GM23338 (cell line): ENCODE data around the gene ZNF516. TPM values are rescaled to one million over a fixed set of nuclear protein-coding genes. Genes with fewer than 3 reads are reported as not detected.

ENCODE experiments used
- ATAC-seq: fragments of 200-7000 bp; cut with Tn5 transposase; 3 replicates; pipeline ENCODE4 v1.9.1; 2020
- DNase-seq: peaks from one replicate; pipeline ENCODE4 v3.0.0-alpha.2; 2015; ENCODE audit warnings: low spot score
- H2AFZ ChIP-seq: fragments of 200-600 bp; sonication (generic); 2 replicates; pipeline ENCODE4 v1.8.0; 2016; ENCODE audit warnings: antibody characterized with exemption, mild to moderate bottlenecking, moderate library complexity
- H3F3A ChIP-seq: fragments of 200-600 bp; sonication (generic); replicated peaks from 2 replicates; pipeline ENCODE4 v1.8.0; 2017; ENCODE audit warnings: antibody characterized with exemption, mixed run types, low read depth
- H3K27ac ChIP-seq: fragments of 200-600 bp; sonication (generic); 2 replicates; pipeline ENCODE4 v1.6.1; 2016; ENCODE audit warnings: low read depth
- H3K27me3 ChIP-seq: fragments of 200-600 bp; sonication (generic); 2 replicates; pipeline ENCODE4 v1.8.0; 2016; ENCODE audit warnings: mild to moderate bottlenecking, mixed run types, moderate library complexity; ENCODE audit not compliant: insufficient read depth
- H3K36me3 ChIP-seq: fragments of 200-600 bp; sonication (generic); 2 replicates; pipeline ENCODE4 v1.8.0; 2016; ENCODE audit warnings: mild to moderate bottlenecking; ENCODE audit not compliant: insufficient read depth
- H3K4me1 ChIP-seq: fragments of 200-600 bp; sonication (generic); 2 replicates; pipeline ENCODE4 v1.8.0; 2016; ENCODE audit warnings: mild to moderate bottlenecking, moderate library complexity; ENCODE audit not compliant: insufficient read depth
- H3K4me2 ChIP-seq: fragments of 200-600 bp; sonication (generic); 2 replicates; pipeline ENCODE4 v1.7.1; 2017; ENCODE audit warnings: mixed run types
- H3K4me3 ChIP-seq: fragments of 200-600 bp; sonication (generic); 2 replicates; pipeline ENCODE4 v1.6.1; 2016; ENCODE audit warnings: mixed run types
- H3K79me2 ChIP-seq: fragments of 200-600 bp; sonication (generic); replicated peaks from 2 replicates; pipeline ENCODE4 v1.8.0; 2017; ENCODE audit warnings: mild to moderate bottlenecking; ENCODE audit not compliant: insufficient read depth
- H3K9me2 ChIP-seq: fragments of 200-600 bp; sonication (generic); 2 replicates; pipeline ENCODE4 v1.8.0; 2017; ENCODE audit not compliant: insufficient read depth
- H4K20me1 ChIP-seq: fragments of 200-600 bp; sonication (generic); replicated peaks from 2 replicates; pipeline ENCODE4 v1.8.0; 2017; ENCODE audit warnings: mild to moderate bottlenecking; ENCODE audit not compliant: insufficient read depth
- H3K27ac Mint-ChIP-seq: 2 replicates; pipeline ENCODE4 v1.8.0; 2020; ENCODE audit warnings: inconsistent platforms, mild to moderate bottlenecking, moderate library complexity, mixed read lengths
- H3K27me3 Mint-ChIP-seq: 3 replicates; pipeline ENCODE4 v1.8.0; 2022; ENCODE audit warnings: low read depth, mild to moderate bottlenecking, moderate library complexity, mixed read lengths, inconsistent platforms; ENCODE audit not compliant: insufficient read depth, poor library complexity
- H3K36me3 Mint-ChIP-seq: 3 replicates; pipeline ENCODE4 v1.8.0; 2021; ENCODE audit warnings: low read depth, mild to moderate bottlenecking, inconsistent platforms, moderate library complexity, mixed read lengths
- H3K4me1 Mint-ChIP-seq: 3 replicates; pipeline ENCODE4 v1.8.0; 2020; ENCODE audit warnings: mild to moderate bottlenecking, inconsistent platforms, mixed read lengths
- H3K4me3 Mint-ChIP-seq: 3 replicates; pipeline ENCODE4 v1.8.0; 2021; ENCODE audit warnings: moderate library complexity, mild to moderate bottlenecking, inconsistent platforms, mixed read lengths
- H3K9me3 Mint-ChIP-seq: 3 replicates; pipeline ENCODE4 v1.8.0; 2020; ENCODE audit warnings: moderate library complexity, mild to moderate bottlenecking, inconsistent platforms, mixed read lengths
- CREB1 ChIP-seq: fragments of 250-450 bp; sonication (Bioruptor Pico); IDR thresholded peaks from 2 replicates; pipeline ENCODE4 v1.5.0; 2020; ENCODE audit warnings: low read depth, mild to moderate bottlenecking, moderate library complexity
- EZH2 ChIP-seq: fragments of 200-600 bp; sonication (generic); IDR thresholded peaks from one replicate; pipeline ENCODE4 v1.8.0; 2017; ENCODE audit warnings: antibody characterized with exemption, mild to moderate bottlenecking, low read depth; ENCODE audit not compliant: unreplicated experiment
- JUNB ChIP-seq: IDR thresholded peaks from one replicate; pipeline ENCODE4 v1.6.1; 2016; ENCODE audit warnings: antibody characterized with exemption; ENCODE audit not compliant: unreplicated experiment
- REST ChIP-seq: IDR thresholded peaks from one replicate; pipeline ENCODE4 v1.6.1; 2018; ENCODE audit warnings: antibody characterized with exemption; ENCODE audit not compliant: unreplicated experiment
- STAT1 ChIP-seq: IDR thresholded peaks from one replicate; pipeline ENCODE4 v1.6.1; 2016; ENCODE audit warnings: antibody characterized with exemption; ENCODE audit not compliant: unreplicated experiment
- ZNF114 ChIP-seq: fragments of 250-450 bp; sonication (Bioruptor Pico); IDR thresholded peaks from 2 replicates; pipeline ENCODE4 v1.5.0; 2020; ENCODE audit warnings: mild to moderate bottlenecking, moderate library complexity
- ZNF331 ChIP-seq: fragments of 250-450 bp; sonication (Bioruptor Pico); IDR thresholded peaks from 2 replicates; pipeline ENCODE4 v1.5.0; 2020; ENCODE audit warnings: low read depth, mild to moderate bottlenecking, moderate library complexity
- ZNF462 ChIP-seq: fragments of 250-450 bp; sonication (Bioruptor Pico); IDR thresholded peaks from 2 replicates; pipeline ENCODE4 v1.5.0; 2020; ENCODE audit warnings: mild to moderate bottlenecking, moderate library complexity
- polyA plus RNA-seq: library from polyadenylated mRNA; unstranded; fragments of >200 nt; fragmentation: Nextera tagmentation; extraction: Ambion mirVana; gene quantifications from 2 replicates; pipeline ENCODE4 v1.2.1, GENCODE V29; 2016
- total RNA-seq: library from RNA; depleted of rRNA; stranded (reverse); fragments of >200 nt; shearing (Covaris generic); gene quantifications from 2 replicates; pipeline ENCODE4 v1.2.3, GENCODE V29; 2014
- TF ChIP-seq, protein P1 (sequence below): IDR thresholded peaks from 2 replicates; pipeline ENCODE4 v1.6.1; 2016; ENCODE audit warnings: antibody characterized with exemption

Gene ZNF516
- total and polyA plus RNA-seq, 2 experiments from 2014 or later: 11.9 to 24.2 TPM

DNA sequence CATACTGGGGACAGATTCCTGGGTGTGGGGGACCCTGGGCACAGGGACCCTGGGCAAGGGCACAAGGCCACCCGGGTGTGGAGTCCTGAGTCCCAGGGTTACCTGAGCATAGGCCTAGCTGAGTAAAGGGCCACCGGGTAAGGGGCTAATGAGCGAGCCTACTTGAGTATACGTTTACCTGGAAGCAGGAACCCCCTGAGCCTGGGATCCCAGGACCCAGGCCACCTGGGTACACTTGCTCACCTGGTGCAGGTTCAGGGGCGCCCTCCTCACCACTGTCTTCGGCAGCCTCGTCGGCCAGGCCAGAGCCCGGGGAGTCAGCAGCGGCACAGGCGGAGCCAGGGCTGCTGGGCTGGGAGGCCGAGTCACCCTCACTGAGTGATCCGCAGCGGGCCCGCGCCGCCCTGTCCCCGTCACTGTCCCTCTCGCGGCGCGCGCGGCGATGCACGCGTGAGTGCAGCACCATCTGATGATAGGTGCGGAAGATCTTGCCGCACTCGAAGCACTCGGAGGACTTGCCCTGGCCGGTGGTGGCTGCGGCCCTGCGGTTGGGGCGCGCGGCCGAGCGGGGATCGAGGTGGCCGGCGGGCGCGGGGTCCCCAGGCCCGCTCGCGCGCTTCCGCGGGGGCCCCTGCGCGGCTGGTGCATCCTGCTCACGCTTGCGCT lies 53.9 kb downstream of the ZNF516 start (continued):
- TF ChIP-seq, protein P1, sequence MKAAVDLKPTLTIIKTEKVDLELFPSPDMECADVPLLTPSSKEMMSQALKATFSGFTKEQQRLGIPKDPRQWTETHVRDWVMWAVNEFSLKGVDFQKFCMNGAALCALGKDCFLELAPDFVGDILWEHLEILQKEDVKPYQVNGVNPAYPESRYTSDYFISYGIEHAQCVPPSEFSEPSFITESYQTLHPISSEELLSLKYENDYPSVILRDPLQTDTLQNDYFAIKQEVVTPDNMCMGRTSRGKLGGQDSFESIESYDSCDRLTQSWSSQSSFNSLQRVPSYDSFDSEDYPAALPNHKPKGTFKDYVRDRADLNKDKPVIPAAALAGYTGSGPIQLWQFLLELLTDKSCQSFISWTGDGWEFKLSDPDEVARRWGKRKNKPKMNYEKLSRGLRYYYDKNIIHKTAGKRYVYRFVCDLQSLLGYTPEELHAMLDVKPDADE: no peak
- TF ChIP-seq ZNF462 (CRISPR knock-in tag): no peak
- no peak for TF ChIP-seq CREB1
- TF ChIP-seq JUNB: no peak
- no peak for TF ChIP-seq STAT1
- TF ChIP-seq ZNF331: no peak
- TF ChIP-seq ZNF114 (CRISPR knock-in tag): no peak

DNA sequence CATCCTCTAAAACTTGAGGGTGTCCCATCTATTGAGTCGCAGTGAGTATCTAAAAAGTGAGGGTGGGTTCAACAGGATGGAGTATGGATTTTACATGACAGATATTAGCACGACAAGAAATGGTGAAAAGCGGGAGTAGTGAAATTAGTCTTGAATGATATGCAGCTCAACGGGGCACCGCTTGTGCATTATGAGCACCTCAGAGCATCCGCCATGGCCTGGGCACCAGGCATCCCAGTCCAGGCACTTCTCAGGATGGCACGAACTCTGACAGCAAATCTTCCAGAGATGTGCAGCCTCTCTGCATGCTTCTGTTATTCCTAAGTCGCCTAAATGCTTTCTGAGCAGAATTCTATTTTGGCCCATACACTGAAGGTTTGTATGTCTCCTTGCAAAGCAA lies 57.1 kb downstream of the ZNF516 start:
- H3K4me2 ChIP-seq: no peak overlapping the region
- no peaks in the 10 kb centered on the region for H3K9me2 ChIP-seq
- Mint-ChIP-seq H3K36me3 (peaks cover 4% of the 10 kb centered on the region), H3K9me3 (no peaks in the 10 kb centered on the region; the same call in 2 of the 3 replicates), H3K4me3 (no peak overlapping the region), H3K27ac (no peak overlapping the region), H3K4me1 (peaks cover 2% of the 10 kb centered on the region; the same call in 1 of the 3 replicates), H3K27me3 (peaks cover 5% of the 10 kb centered on the region)
- TF ChIP-seq ZNF331: no peak
- TF ChIP-seq REST: no peak
- TF ChIP-seq EZH2: no peak
- H3K4me1 ChIP-seq: no peaks in the 10 kb centered on the region
- no peak for ATAC-seq
- no peaks in the 10 kb centered on the region; the same call in 1 of the 2 replicates for H4K20me1 ChIP-seq
- no peak overlapping the region for H3K4me3 ChIP-seq
- H3K36me3 ChIP-seq: no peaks in the 10 kb centered on the region
- no peak overlapping the region for H2AFZ ChIP-seq
- no peak for DNase-seq
- H3K27ac ChIP-seq: no peak overlapping the region
- no peaks in the 10 kb centered on the region for H3K27me3 ChIP-seq
- peaks cover 12% of the 10 kb centered on the region; the same call in 1 of the 2 replicates for H3K79me2 ChIP-seq
- H3F3A ChIP-seq: no peaks in the 10 kb centered on the region
